ENCODE data around the gene ZNF683. TPM values are rescaled to one million over a fixed set of nuclear protein-coding genes. Genes with fewer than 3 reads are reported as not detected.

Gene ZNF683
- total and polyA plus RNA-seq, 2 of the 4 experiments (the other 2 are of a cell fraction) = not detected

- Histone ChIP-seq H3K27ac (ENCODE audit: insufficient read depth, low read length) (no peak within 1 kb of the TSS), H3K9me3 (ENCODE audit: control insufficient read depth, insufficient read depth, low read length) (0 out of 2 replicates have a peak, but pooled peaks cover 2% of the 10 kb centered on the region), H3K9me1 (ENCODE audit: insufficient read depth, low read length) (0 out of 2 replicates have a peak, but pooled peaks cover 2% of the 10 kb centered on the region), H4K20me1 (ENCODE audit: insufficient read depth, low read length) (no peaks in the 10 kb centered on the region; the same call in 1 of the 2 replicates), H3K4me3 (ENCODE audit: insufficient read depth, low read depth, low read length) (no peak within 1 kb of the TSS), H3K36me3 (ENCODE audit: control insufficient read depth, insufficient read depth, low read length) (no peaks in the 10 kb centered on the region), H3K79me1 (ENCODE audit: low read depth in 1 of 2, low read length in 2 of 2) (no peaks in the 10 kb centered on the region), H3K4me2 (ENCODE audit: low read depth, low read length) (no peak within 1 kb of the TSS), H2AK5ac (ENCODE audit: low read depth, low read length) (no peak within 1 kb of the TSS), H2BK20ac (ENCODE audit: low read depth, low read length) (no peak within 1 kb of the TSS), H2BK120ac (ENCODE audit: low read depth, low read length) (no peak within 1 kb of the TSS), H2AFZ (replicated peaks; ENCODE audit: low read length, poor library complexity) (no peak within 1 kb of the TSS), H4K5ac (ENCODE audit: low read depth, low read length) (no peak within 1 kb of the TSS), H4K8ac (ENCODE audit: low read depth in 2 of 2, low read length in 2 of 2) (no peak within 1 kb of the TSS), H3K27me3 (ENCODE audit: control insufficient read depth, insufficient read depth, low read length) (peaks cover 65% of the 10 kb centered on the region), H3K18ac (ENCODE audit: low read depth, low read length) (no peak within 1 kb of the TSS), H3K56ac (ENCODE audit: extremely low read depth, insufficient read depth, low read length) (no peak within 1 kb of the TSS), H3K23ac (ENCODE audit: low read depth, low read length) (no peak within 1 kb of the TSS), H3K9ac (ENCODE audit: low read depth, low read length) (no peak within 1 kb of the TSS), H4K91ac (ENCODE audit: insufficient read depth, low read depth, low read length) (no peak within 1 kb of the TSS), H2BK5ac (ENCODE audit: low read depth, low read length, poor library complexity, severe bottlenecking) (no peak within 1 kb of the TSS), H3K4ac (ENCODE audit: low read depth, low read length) (no peak within 1 kb of the TSS), H3K4me1 (ENCODE audit: control insufficient read depth, insufficient read depth, low read length) (no peaks in the 10 kb centered on the region), H2AK9ac (replicated peaks; ENCODE audit: low read depth, low read length, poor library complexity) (no peak within 1 kb of the TSS), H2BK15ac (ENCODE audit: low read depth, low read length) (no peak within 1 kb of the TSS), H3K14ac (replicated peaks; ENCODE audit: low read depth, low read length) (no peak within 1 kb of the TSS)
- in situ Hi-C loops (cut with MboI; ENCODE audit: low sequenced_read_pairs) = no loop called here
- intact Hi-C loops (cut with micrococcal nuclease) = no loop called here
- ATAC-seq (ENCODE audit: low read depth) = no peak
- dilution Hi-C loops (cut with HindIII; ENCODE audit: low sequenced_read_pairs, unreplicated experiment) = no loop called here
- ChIA-PET CTCF (no interaction called here), POLR2A (ENCODE audit: unreplicated experiment) (no interaction called here)
- BruUV-seq (replicated peaks) = no TSS peak
- 4% methylated on average over 32 of the region's 70 CpGs; no CpG with 5 or more reads in 1 of the 2 experiments for WGBS, 2 experiments (ENCODE audit: extremely low coverage in 2 of 2, insufficient read length in 1 of 2)
- DNase-seq = no peak
- TF ChIP-seq SMC3 (IDR thresholded peaks at IDR 0.05; ENCODE audit: low read depth, low read length) (no peak), CEBPB (IDR thresholded peaks at IDR 0.05; ENCODE audit: low read depth, low read length) (no peak), NFE2L2 (IDR thresholded peaks at IDR 0.05; ENCODE audit: low read depth, low read length) (no peak), RCOR1 (IDR thresholded peaks at IDR 0.05; ENCODE audit: insufficient replicate concordance, low read length) (no peak), CHD1 (IDR thresholded peaks at IDR 0.05; ENCODE audit: low read depth, low read length) (no peak), RFX5 (IDR thresholded peaks at IDR 0.05; ENCODE audit: low read depth, low read length) (no peak), RAD21 (IDR thresholded peaks at IDR 0.05; ENCODE audit: low read length) (no peak), MAFK (IDR thresholded peaks at IDR 0.05; ENCODE audit: low read depth, low read length) (no peak), MXI1 (IDR thresholded peaks at IDR 0.05; ENCODE audit: borderline replicate concordance, low read depth, low read length) (no peak)
Measured at GRCh38 chr1:26410706-26411623, 38.4 kb upstream of the ZNF683 start, which contains the start of gene LIN28A. Gene LIN28A (plus strand): TSS chr1:26410817. CDS start chr1:26410892, 75 bp downstream.
